Keratinocyte (primary cell): ENCODE data around the gene ATE1.

Experiments
- CTCF ChIP-seq, 3 experiments: IDR thresholded peaks in 1 of 3; conservative IDR thresholded peaks in 1 of 3; optimal IDR thresholded peaks in 1 of 3; 2 replicates in 2 of 3; 3 replicates in 1 of 3; pipeline versions ENCODE3 to v1.5.1; 2011; ENCODE audit warnings: low read length in 3 of 3, mild to moderate bottlenecking in 3 of 3, moderate library complexity in 2 of 3, control low read depth in 1 of 3, inconsistent platforms in 1 of 3; ENCODE audit not compliant: insufficient read depth in 2 of 3; ENCODE audit errors: extremely low read depth in 1 of 3
- EZH2 ChIP-seq: IDR thresholded peaks from one replicate; pipeline ENCODE4 v1.6.1; 2012; ENCODE audit warnings: inconsistent platforms, mild to moderate bottlenecking, low read length, moderate library complexity

GRCh38 chr10:121796342-121796741 is 131.5 kb downstream of the ATE1 start:
- TF ChIP-seq CTCF (optimal IDR thresholded peaks at IDR 0.05 in 1 of 3, IDR thresholded peaks at IDR 0.05 in 1 of 3, conservative IDR thresholded peaks at IDR 0.05 in 1 of 3; ENCODE audit: extremely low read depth in 1 of 3, insufficient read depth in 2 of 3, low read length in 3 of 3) (no peak), EZH2 (no peak)
